GM23338 (cell line): ENCODE data around the gene VASN. TPM values are rescaled to one million over a fixed set of nuclear protein-coding genes. Genes with fewer than 3 reads are reported as not detected.

Experiments used
- ATAC-seq: fragments of 200-7000 bp; cut with Tn5 transposase; 3 replicates; pipeline ENCODE4 v1.9.1; 2020
- DNase-seq: peaks from one replicate; pipeline ENCODE4 v3.0.0-alpha.2; 2015; ENCODE audit warnings: low spot score
- H2AFZ ChIP-seq: fragments of 200-600 bp; sonication (generic); 2 replicates; pipeline ENCODE4 v1.8.0; 2016; ENCODE audit warnings: antibody characterized with exemption, mild to moderate bottlenecking, moderate library complexity
- H3F3A ChIP-seq: fragments of 200-600 bp; sonication (generic); replicated peaks from 2 replicates; pipeline ENCODE4 v1.8.0; 2017; ENCODE audit warnings: antibody characterized with exemption, mixed run types, low read depth
- H3K27ac ChIP-seq: fragments of 200-600 bp; sonication (generic); 2 replicates; pipeline ENCODE4 v1.6.1; 2016; ENCODE audit warnings: low read depth
- H3K27me3 ChIP-seq: fragments of 200-600 bp; sonication (generic); 2 replicates; pipeline ENCODE4 v1.8.0; 2016; ENCODE audit warnings: mild to moderate bottlenecking, mixed run types, moderate library complexity; ENCODE audit not compliant: insufficient read depth
- H3K36me3 ChIP-seq: fragments of 200-600 bp; sonication (generic); 2 replicates; pipeline ENCODE4 v1.8.0; 2016; ENCODE audit warnings: mild to moderate bottlenecking; ENCODE audit not compliant: insufficient read depth
- H3K4me1 ChIP-seq: fragments of 200-600 bp; sonication (generic); 2 replicates; pipeline ENCODE4 v1.8.0; 2016; ENCODE audit warnings: mild to moderate bottlenecking, moderate library complexity; ENCODE audit not compliant: insufficient read depth
- H3K4me2 ChIP-seq: fragments of 200-600 bp; sonication (generic); 2 replicates; pipeline ENCODE4 v1.7.1; 2017; ENCODE audit warnings: mixed run types
- H3K4me3 ChIP-seq: fragments of 200-600 bp; sonication (generic); 2 replicates; pipeline ENCODE4 v1.6.1; 2016; ENCODE audit warnings: mixed run types
- H3K79me2 ChIP-seq: fragments of 200-600 bp; sonication (generic); replicated peaks from 2 replicates; pipeline ENCODE4 v1.8.0; 2017; ENCODE audit warnings: mild to moderate bottlenecking; ENCODE audit not compliant: insufficient read depth
- H3K9me2 ChIP-seq: fragments of 200-600 bp; sonication (generic); 2 replicates; pipeline ENCODE4 v1.8.0; 2017; ENCODE audit not compliant: insufficient read depth
- H4K20me1 ChIP-seq: fragments of 200-600 bp; sonication (generic); replicated peaks from 2 replicates; pipeline ENCODE4 v1.8.0; 2017; ENCODE audit warnings: mild to moderate bottlenecking; ENCODE audit not compliant: insufficient read depth
- H3K27ac Mint-ChIP-seq: 2 replicates; pipeline ENCODE4 v1.8.0; 2020; ENCODE audit warnings: inconsistent platforms, mild to moderate bottlenecking, moderate library complexity, mixed read lengths
- H3K27me3 Mint-ChIP-seq: 3 replicates; pipeline ENCODE4 v1.8.0; 2022; ENCODE audit warnings: low read depth, mild to moderate bottlenecking, moderate library complexity, mixed read lengths, inconsistent platforms; ENCODE audit not compliant: insufficient read depth, poor library complexity
- H3K36me3 Mint-ChIP-seq: 3 replicates; pipeline ENCODE4 v1.8.0; 2021; ENCODE audit warnings: low read depth, mild to moderate bottlenecking, inconsistent platforms, moderate library complexity, mixed read lengths
- H3K4me1 Mint-ChIP-seq: 3 replicates; pipeline ENCODE4 v1.8.0; 2020; ENCODE audit warnings: mild to moderate bottlenecking, inconsistent platforms, mixed read lengths
- H3K4me3 Mint-ChIP-seq: 3 replicates; pipeline ENCODE4 v1.8.0; 2021; ENCODE audit warnings: moderate library complexity, mild to moderate bottlenecking, inconsistent platforms, mixed read lengths
- H3K9me3 Mint-ChIP-seq: 3 replicates; pipeline ENCODE4 v1.8.0; 2020; ENCODE audit warnings: moderate library complexity, mild to moderate bottlenecking, inconsistent platforms, mixed read lengths
- CREB1 ChIP-seq: fragments of 250-450 bp; sonication (Bioruptor Pico); IDR thresholded peaks from 2 replicates; pipeline ENCODE4 v1.5.0; 2020; ENCODE audit warnings: low read depth, mild to moderate bottlenecking, moderate library complexity
- CTCF ChIP-seq, 2 experiments: fragments of 200-600 bp in 1 of 2; sonication (generic) in 1 of 2; conservative IDR thresholded peaks; 2 replicates each; pipeline versions ENCODE4 v1.5.1 to v1.6.1; 2016 to 2017; ENCODE audit warnings: antibody characterized with exemption in 2 of 2, low read depth in 2 of 2, mild to moderate bottlenecking in 2 of 2, moderate library complexity in 1 of 2
- ETS1 ChIP-seq: IDR thresholded peaks from 2 replicates; pipeline ENCODE4 v1.6.1; 2016; ENCODE audit warnings: antibody characterized with exemption
- EZH2 ChIP-seq: fragments of 200-600 bp; sonication (generic); IDR thresholded peaks from one replicate; pipeline ENCODE4 v1.8.0; 2017; ENCODE audit warnings: antibody characterized with exemption, mild to moderate bottlenecking, low read depth; ENCODE audit not compliant: unreplicated experiment
- REST ChIP-seq: IDR thresholded peaks from one replicate; pipeline ENCODE4 v1.6.1; 2018; ENCODE audit warnings: antibody characterized with exemption; ENCODE audit not compliant: unreplicated experiment
- ZNF331 ChIP-seq: fragments of 250-450 bp; sonication (Bioruptor Pico); IDR thresholded peaks from 2 replicates; pipeline ENCODE4 v1.5.0; 2020; ENCODE audit warnings: low read depth, mild to moderate bottlenecking, moderate library complexity
- ZNF462 ChIP-seq: fragments of 250-450 bp; sonication (Bioruptor Pico); IDR thresholded peaks from 2 replicates; pipeline ENCODE4 v1.5.0; 2020; ENCODE audit warnings: mild to moderate bottlenecking, moderate library complexity
- polyA plus RNA-seq: library from polyadenylated mRNA; unstranded; fragments of >200 nt; fragmentation: Nextera tagmentation; extraction: Ambion mirVana; gene quantifications from 2 replicates; pipeline ENCODE4 v1.2.1, GENCODE V29; 2016
- total RNA-seq: library from RNA; depleted of rRNA; stranded (reverse); fragments of >200 nt; shearing (Covaris generic); gene quantifications from 2 replicates; pipeline ENCODE4 v1.2.3, GENCODE V29; 2014

Gene VASN
- total and polyA plus RNA-seq, 2 experiments from 2014 or later, result 8.0 to 15.5 TPM

- Histone ChIP-seq H3K36me3 (no peaks in the 10 kb centered on the region; the same call in 1 of the 2 replicates), H3K4me2 (peak overlapping the region; percentile 28; the same call in 1 of the 2 replicates), H3K79me2 (peaks cover 41% of the 10 kb centered on the region), H3K27ac (no peak overlapping the region), H3K4me1 (peaks cover 7% of the 10 kb centered on the region), H3K27me3 (no peaks in the 10 kb centered on the region), H4K20me1 (peaks cover 17% of the 10 kb centered on the region; the same call in 1 of the 2 replicates), H3K4me3 (no peak overlapping the region), H2AFZ (no peak overlapping the region), H3F3A (peaks cover 14% of the 10 kb centered on the region), H3K9me2 (no peaks in the 10 kb centered on the region)
- Mint-ChIP-seq H3K4me1 (peaks cover 12% of the 10 kb centered on the region; the same call in 2 of the 3 replicates), H3K9me3 (no peaks in the 10 kb centered on the region; the same call in 1 of the 3 replicates), H3K27ac (no peak overlapping the region), H3K27me3 (peaks cover 16% of the 10 kb centered on the region), H3K36me3 (peaks cover 20% of the 10 kb centered on the region), H3K4me3 (peak overlapping the region; percentile 98; the same call in 2 of the 3 replicates)
- TF ChIP-seq CTCF (conservative IDR thresholded peaks at IDR 0.05; ENCODE audit: low read depth in 2 of 2) (no peak), ETS1 (no peak), REST (no peak), CREB1 (CRISPR knock-in tag) (no peak), ZNF462 (no peak), ZNF331 (CRISPR knock-in tag) (no peak), EZH2 (no peak)
- ATAC-seq (no peak), DNase-seq (no peak)
Observed at GRCh38 chr16:4351880-4352279, 19.8 kb upstream of the VASN start.
